Activated CD8-positive, alpha-beta memory T cell treated with anti-CD3 and anti-CD28 coated beads, Interleukin-2, amount 50 U/mL, for 48 hours (primary cell): ENCODE data around the gene RFX4.
"Not testable (repeated sequence)": the region's sequence is repeated elsewhere in the genome, so short reads cannot be mapped to it uniquely, and the experiment has no call there.

ENCODE experiments used
- DNase-seq: peaks from one replicate; pipeline ENCODE4 v3.0.0-alpha.2; 2020

The RFX4 gene

DNA sequence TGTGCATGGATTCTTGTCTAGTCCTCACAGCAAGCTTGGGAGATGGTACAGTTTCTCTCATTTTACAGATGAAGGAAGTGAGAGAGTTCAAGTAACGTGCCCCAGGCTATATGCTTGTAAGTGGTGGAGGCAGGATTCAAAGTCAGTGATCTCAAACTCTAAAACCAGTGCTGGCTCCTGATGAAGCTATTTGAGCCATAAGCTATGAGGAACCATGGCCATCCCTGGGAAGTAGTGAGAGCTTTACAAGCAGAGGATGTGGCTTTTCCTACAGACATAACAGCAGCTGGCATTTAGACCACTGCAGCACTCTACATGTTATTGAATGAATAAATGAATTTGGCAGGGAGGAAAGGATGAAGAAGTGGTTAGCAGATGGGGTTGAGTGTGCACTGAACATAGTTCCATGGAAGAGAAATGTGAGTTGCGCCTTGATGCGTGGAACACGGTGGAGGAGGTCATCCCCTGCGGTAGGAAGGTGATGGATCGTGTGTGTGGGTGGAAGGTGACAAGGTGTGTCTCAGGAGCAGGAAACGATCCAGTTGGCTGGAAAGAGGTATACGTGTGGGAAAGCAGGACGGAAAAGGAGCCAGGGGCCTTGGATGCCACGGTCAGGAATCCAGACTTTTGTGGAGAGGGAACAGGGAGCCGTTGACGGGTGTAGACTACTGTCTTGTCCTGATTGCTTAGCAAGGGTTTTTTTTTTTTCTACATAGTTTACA, 65.2 kb downstream of the RFX4 start:
- DNase-seq = no peak

DNA sequence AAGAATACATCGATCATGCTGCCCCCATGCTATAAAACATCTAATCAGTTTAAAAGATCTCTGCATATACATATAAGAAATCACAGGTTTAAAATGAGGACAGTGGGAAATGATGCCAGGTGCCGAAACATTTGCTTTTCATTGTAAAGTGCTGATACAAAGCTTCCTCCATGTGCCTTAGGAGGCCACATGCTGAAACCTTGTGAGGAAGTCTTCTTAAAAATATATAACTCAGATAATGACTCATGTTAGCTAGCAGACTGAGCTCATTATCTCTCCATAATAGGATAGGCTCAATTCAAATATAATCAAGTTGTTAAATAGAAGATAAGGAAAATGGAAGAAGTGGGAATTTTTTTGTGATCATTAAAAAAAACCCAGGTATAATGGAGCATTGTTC, 65.9 kb downstream of the RFX4 start:
- DNase-seq = no peak

DNA sequence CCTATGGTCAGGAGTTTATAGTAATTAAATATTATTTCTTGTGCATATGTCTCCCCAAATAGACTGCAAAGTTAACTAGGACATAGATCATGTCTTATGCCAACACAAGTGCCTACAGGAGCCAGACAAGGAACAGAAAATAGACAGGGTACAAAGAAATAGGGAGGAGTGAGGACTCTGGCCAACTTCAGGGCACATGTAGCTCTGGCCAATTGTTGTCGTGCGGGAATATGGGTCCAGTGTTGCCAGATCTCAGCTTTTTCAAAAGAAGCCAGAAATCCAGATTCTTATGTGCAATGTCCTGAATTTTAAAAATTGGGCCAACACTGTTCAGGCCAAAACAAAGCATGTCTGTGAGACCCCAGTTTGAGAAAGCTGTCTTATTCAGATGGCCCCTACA, 68.7 kb downstream of the RFX4 start:
- no peak for DNase-seq

DNA sequence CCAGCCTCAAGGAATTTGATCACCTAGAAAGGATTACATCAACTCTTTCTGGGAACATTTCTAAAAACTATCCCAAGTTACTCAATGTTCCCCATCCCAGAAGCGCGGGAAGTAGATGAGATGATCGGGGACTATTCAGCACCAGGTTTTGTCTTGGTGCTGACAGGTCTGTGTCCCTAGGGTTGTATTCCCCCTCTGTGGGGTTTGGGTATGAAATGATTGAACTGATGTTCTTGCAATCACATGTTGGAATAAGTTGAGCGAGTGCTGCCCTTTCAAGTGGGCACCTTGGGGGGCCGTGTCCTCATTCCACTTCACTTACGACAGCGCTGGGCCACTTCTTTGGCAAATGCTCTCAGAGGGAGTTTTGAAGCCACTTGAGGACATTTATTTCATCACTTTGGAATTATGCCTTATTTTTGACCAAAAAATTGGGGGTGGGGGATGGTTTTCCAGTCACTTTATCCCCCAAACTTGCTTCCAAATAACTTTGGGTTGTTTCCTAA, 69.8 kb downstream of the RFX4 start:
- no peak for DNase-seq

DNA sequence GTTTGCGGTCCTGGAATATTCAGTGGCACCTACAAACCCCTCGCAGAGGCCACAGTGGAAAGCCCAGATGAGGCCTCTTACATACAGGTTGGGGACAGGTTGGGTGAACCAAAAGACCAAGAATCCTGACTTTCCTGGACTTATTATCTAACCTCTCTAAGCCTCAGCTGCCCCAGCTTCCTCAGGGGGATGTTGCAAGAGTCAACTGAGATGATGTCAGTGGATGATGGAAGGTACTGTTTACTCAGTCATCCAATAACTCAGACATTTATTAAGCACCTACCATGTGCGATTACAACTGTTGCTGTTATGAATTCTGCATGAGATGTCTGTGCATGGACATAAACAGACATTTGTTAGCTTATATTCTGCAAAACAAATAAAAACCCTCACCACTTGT, 72.8 kb downstream of the RFX4 start:
- DNase-seq = no peak

DNA sequence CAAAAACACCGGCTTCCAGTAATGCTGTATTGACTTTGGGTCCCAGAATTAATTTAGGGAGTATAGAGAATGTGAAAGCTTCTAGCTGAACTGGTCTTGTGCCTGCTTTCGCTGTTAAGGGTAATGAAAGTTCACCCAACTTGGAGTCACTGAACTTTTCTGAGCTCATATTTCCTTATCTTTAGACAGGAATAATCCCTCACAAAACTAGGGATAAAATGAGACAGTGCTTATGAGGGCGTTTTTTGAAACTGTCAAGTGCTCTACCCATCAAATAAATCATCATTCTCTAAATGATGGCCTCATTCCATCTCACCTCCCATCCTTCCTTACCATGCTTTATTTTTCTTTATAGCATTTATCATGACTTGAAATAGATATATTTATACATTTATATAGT, 74.7 kb downstream of the RFX4 start:
- no peak for DNase-seq

DNA sequence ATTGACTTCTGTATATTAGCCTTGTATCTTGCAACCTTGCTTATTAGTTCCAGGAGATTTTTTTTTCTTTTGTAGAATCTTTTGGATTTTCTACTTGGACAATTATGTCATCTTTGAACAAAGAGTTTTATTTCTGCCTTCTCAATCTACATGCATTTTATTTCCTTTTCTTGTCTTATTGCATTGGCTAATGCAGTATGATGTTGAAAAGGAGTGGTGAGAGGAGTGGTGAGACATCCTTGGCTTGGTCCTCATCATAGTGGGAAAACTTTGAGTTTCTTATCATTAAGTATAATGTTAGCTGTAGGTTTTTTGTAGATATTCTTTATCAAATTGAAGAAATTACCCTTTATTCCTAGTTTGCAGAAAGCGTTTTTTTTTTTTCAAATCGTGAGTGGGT, 80.6 kb downstream of the RFX4 start:
- no peak for DNase-seq

DNA sequence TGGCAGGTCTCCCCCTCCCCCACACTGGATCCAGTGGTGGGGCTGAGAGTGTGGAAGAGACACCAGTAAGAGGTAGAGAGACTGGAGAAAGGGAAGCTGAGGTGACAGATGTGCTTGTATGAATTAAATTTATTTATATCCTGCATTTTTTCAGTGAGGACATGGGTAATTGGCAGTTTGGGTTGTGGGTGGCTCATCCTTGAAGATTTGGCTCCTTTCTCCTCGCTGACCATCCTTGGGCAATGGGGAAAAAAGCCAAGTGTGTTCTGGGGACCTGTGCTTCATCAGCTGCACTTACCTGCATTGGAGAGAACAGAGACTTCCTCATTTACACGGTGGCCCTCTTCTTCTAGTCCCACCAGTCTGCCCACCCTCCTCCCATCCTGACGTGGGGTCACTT, 86.4 kb downstream of the RFX4 start:
- no peak for DNase-seq

DNA sequence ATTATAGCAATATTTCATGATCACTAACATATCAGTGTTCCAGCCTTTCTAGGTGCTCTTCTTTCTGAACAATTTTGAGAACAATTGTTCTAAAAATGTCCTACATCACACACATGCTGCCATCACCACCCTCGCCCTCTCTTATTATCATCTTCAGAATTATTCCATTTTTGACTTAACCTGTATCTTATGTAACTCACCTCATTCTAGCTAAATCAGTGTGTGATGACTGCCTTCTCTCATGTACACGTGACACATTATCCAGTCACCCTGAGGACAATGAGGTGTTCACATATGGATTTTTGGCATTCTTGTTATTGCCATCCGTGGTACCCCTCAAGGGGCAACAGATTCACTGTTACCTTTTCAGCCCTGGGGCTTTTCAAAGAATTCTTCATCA, 87.3 kb downstream of the RFX4 start:
- no peak for DNase-seq

DNA sequence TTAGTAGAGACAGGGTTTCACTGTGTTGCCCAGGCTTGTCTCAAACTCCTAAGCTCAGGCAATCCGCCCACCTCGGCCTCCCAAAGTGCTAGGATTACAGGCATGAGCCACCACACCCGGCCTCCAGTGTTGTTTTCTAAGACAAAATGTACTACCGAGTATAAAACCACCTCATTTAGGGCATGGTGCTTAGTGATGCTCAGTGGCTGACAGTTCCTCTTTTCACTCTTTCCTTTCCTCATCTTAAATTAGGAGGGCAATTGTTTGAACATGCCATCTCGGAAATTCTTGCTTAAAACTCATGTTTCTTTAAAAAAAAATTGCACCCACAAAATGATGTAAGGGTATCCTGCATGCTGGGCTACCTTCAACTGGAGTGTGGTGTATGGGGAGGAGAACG, 89.0 kb downstream of the RFX4 start:
- no peak for DNase-seq

DNA sequence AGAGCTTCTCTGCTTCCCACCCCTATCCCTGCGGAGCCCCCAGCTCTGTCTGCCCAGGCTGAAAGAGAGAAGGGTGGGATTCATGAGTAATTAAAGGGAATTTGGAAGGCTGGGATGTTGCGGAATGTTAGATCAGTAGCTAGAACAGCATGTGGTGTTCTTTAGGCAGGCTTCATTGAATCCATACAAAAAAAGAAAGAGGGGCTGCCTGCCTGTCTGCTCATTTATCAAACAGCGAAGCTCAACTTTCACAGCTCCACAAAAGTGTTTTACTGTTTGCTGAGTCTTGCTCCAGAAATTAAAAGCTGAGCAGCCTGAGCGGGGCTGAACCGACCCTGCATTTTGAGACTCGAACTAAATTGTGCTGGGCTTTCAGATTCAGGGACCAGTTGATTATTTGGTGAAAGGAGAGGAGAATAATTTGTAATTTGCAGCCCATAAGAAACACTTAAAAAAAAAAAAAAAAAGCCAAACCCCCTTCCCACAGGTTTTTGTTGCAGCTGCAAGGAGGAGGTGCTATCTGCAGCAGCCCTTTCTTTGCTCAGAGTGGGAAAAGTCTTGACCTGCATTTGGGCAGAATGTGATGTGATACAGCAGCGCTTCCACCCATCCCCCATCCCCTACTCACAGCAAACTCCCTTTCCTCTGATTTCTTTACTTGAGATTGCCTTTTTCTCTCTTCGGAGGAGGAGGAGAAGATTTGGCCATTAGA, 89.7 kb downstream of the RFX4 start:
- DNase-seq = no peak

DNA sequence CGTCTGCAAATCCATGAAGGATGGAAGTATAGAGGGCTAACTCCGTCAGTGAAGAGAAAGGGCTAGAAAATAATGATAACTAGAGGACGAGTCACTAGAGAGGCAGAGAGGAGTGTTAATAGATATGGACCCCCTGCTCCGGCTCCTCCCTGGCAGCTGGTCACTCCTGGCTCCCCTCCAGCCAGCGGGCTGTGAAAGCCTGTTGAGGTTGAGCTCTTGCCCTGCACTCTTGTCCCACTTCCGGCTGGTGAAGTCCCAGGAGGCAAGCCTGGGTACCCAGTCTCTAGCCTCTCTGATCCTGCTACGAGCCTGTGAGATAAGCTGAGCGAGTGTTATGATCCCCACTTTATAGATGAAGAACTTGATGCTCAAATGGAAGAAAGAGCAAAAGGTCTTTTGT, 90.3 kb downstream of the RFX4 start:
- no peak for DNase-seq

DNA sequence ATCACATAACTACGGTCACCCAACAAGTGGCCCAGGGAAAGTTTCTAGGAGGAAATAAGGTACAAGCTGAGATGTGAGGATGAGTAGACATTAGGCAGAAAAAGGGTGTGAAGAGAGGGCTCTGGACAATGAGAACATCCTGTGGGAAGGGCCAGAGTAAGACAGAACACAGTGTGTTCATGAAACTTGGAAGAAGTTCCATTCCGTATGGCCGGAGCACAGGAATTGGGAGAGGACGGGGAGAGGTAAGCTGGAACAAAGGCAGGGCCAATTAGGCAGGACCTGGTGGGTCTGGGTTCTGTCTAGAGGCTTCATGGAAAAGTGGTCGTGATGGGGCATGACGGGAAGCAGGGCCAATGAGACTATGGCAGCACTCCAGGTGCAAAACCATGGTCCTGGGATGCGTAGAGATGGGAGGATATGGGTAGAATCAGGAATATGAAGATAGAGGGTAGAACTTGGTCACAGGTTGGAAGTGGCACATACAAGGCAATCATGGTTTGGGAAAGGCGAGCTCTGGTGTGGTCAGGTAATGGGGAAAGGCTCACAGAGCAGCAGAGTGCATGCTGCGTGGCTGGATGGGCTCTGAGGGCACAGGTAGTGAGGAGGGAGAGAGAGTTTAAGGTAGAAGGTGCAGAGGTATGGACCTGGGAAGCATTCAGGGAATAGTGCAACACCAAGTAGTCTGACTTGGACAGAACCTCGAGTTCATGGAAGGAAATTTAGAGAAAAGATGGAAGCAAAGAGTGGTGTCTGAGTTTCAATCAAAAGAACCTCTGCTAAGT, 93.0 kb downstream of the RFX4 start:
- no peak for DNase-seq

DNA sequence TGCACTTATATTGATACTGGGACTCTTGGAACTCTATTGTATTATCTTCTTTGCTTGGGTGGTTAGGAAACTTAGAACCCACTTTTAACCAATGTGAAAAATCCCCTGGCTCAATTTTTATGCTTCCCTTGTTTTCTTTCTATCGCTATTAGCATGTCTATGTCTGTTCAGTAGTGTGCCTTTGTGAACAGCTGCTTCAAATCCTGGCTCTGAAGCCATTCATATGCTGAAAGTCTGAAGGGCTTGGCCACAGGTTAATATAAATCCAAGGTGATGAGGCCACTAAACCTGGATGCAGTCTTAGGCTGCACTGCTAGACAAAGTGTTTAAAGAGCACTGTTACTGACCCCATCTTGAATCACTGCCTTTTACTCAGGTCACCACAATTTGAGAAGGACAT, 96.8 kb downstream of the RFX4 start:
- DNase-seq = no peak

DNA sequence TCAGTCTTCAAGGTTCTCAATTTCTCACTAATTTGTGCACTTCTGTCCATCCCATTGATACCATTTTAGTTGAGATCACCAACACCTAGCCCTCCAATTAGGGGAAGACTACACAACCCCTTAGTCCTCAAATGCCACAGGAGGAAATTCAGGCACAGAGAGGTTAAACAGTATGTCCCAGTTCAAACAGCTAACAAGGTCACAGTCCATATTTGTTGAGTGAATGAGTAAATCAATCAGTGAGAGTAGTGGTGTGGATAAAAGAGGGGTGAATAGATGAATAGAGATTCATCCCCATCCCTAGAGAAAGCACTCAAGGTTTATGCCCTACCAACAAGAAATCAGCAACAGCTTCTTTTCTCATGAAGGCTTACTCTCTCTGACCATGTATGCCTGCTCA, 97.5 kb downstream of the RFX4 start:
- DNase-seq = no peak

DNA sequence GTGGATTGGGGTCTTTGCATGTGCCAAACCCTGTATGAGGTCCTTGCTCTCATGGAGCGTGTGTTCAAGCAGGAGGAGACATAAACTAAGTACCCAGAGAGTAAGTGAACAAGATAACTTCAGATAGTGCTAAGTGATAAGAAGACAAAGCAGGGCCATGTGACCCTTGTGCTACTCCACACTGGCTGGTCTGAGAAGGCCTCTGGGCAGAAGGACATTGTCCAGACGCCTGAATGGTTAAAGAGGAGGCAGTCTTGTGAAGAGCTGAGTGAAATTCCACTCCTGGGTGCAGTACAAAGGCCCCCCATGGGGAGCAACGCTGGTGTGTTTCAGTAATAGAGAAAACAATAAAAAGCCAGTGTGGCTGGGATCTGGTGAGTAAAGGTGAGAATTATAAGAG, 98.4 kb downstream of the RFX4 start:
- DNase-seq = no peak

DNA sequence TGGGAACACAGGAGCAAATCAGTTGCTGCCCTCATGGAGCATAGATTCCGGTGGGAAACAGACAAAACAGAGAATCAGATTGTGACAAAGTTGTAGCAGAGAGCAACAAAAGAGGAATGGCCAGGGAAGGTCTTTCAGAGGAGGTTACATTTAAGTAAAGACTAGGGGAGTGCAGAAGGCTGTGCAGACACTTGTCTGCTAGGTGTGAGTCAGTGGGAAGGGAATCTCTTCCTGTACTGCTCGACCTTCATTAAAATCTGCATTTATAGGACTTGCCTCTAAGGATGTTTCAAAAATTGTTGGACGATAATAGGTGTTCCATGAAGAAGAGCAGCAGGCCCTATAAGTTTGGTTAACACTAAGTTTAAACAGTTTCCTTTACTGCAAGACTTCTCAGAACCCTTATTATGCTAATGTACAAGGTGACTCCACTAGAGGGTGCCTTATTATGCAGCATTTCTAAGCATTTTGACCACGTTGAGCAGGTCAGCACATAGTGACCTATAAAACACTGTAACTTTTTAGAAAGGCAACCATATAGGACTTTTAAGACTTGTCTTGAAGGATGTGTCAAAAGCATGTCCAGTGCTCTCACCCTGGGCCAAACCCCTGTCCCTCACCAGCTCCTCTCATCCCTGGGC, 99.9 kb downstream of the RFX4 start:
- DNase-seq = no peak

DNA sequence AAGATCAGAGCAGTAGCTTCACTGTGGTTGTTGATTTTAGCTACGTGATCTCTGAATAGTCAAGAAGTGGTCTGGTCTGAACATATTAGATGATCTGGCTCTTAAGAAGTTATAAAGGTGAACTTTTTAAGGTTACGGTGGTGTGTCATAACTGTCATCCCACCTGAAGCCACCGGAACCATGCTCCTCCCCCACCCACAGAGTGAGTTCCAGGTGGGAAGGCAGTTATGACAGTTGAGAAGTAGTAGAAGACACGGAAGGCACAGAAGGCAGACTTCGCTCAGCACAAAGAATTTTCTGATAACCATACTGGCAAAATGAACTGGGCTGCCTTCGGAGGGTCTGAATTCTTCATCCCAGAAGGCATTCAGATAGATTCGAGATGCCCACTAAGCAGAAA, 101.7 kb downstream of the RFX4 start:
- DNase-seq = no peak

DNA sequence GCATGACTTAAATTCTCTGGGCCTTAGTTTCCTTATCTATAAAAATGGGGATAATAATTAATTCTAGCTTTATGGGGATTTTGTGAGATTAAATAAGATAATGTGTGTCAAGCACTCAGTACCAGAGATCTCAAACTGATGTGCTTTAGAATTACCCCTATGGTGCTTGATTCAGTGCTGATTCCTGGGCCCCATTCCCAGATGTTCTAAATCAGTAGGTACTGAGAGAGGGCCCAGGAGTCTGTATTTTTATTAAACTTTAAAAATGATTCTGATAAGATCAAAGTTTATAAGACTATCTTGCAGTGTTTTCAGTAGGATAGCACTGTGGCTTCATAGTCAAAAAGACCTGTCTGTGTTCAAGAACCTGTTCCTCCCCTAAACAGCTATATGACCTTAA, 102.6 kb downstream of the RFX4 start:
- DNase-seq = no peak

DNA sequence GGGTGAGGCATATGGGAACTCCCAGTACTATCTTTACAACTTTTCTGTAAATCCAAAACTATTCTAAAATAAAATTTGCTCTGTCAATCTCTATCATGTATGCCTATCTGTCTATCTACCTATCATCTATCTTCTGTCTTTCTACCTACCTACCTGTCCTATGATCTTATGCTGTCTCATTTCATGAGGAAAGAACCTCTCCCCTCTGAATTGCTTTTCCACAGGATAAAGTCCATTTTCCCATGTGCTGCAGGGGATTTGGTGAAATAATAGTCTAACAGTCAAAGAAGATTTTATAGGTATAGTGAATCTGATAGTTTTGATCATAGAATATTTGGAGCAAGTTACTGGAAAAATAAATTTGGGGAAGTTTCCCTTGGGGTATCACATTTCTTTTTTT, 104.9 kb downstream of the RFX4 start:
- DNase-seq = no peak

DNA sequence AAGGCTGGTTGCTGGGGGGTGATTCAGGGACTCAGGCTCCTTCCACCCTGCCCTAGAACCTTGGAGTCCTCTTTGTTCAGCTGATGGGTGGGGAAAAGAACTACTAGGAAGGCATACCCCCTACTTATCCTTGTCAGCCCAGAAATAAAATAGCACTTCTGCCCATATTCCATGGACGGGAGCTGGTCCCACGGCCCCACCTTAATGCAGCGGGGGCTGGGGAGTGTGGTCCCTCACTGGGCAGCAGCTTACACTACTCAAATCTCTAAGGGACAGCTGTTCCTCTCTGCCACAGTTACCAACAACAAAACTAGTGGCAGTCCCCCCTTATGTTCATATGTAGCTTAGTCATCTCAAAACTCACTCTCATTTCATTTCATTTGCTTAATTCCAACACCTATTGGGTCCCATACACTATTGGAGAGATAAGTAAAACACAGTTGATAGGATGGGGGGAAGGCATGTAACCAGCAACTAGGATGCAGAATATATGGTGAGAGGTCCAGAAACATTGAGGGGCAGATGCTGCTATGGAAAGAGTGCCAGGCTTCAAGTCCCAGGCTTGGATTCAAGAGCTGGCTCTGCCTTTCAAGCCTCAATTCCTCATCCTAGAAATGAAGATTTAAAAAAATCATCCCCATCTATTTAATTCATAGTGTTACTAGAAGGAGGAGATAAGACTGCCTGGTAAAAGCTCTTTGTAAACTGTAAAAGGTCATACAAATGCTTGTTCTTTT, 107.9 kb downstream of the RFX4 start:
- DNase-seq = no peak

DNA sequence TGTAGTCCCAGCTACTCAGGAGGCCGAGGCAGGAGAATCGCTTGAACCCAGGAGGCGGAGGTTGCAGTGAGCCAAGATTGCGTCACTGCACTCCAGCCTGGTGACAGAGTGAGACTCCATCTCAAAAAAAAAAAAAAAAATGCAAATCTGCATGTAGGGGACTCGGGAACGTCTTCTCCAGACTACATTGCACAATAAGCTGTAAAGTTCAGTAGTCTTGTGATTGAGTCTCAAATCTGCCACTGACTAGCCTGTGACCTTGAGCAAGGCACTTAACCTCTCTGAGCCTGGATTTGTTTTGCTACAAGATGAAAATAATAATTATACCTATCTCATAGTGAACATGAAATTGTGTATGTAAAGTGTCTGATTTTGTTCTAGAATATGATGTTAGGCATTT, 109.2 kb downstream of the RFX4 start:
- DNase-seq = not testable (repeated sequence)
